ENCODE measurements around the gene CHMP1B.
"Not testable (repeated sequence)": the region's sequence is repeated elsewhere in the genome, so short reads cannot be mapped to it uniquely, and the experiment has no call there.

DNA sequence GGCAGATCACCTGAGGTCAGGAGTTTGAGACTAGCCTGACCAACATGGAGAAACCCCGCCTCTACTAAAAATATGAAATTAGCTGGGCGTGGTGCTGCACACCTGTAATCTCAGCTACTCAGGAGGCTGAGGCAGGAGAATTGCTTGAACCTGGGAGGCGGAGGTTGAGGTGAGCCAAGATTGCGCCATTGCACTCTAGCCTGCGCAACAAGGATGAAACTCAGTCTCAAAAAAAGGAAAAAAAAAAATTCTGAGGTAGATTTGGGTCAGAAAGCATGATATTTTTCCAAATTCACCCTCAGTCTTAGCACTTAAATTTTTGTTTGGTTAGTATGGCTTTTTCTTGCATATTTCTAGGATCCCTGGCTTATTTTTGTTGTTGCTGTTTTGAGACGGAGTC, 3.3 kb downstream of the CHMP1B start:
- TF ChIP-seq, protein P1, sequence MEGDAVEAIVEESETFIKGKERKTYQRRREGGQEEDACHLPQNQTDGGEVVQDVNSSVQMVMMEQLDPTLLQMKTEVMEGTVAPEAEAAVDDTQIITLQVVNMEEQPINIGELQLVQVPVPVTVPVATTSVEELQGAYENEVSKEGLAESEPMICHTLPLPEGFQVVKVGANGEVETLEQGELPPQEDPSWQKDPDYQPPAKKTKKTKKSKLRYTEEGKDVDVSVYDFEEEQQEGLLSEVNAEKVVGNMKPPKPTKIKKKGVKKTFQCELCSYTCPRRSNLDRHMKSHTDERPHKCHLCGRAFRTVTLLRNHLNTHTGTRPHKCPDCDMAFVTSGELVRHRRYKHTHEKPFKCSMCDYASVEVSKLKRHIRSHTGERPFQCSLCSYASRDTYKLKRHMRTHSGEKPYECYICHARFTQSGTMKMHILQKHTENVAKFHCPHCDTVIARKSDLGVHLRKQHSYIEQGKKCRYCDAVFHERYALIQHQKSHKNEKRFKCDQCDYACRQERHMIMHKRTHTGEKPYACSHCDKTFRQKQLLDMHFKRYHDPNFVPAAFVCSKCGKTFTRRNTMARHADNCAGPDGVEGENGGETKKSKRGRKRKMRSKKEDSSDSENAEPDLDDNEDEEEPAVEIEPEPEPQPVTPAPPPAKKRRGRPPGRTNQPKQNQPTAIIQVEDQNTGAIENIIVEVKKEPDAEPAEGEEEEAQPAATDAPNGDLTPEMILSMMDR (IDR thresholded peaks at IDR 0.05): not testable (repeated sequence)
- not testable (repeated sequence) for TF ChIP-seq POLR2A (IDR thresholded peaks at IDR 0.05)
